ENCODE results near the gene KAZN.

GRCh38 chr1:14620941-14621340 is 22.5 kb downstream of the KAZN start:
- TF ChIP-seq CTCF (IDR thresholded peaks at IDR 0.05), result no peak
- TF ChIP-seq CEBPB (IDR thresholded peaks at IDR 0.05), result no peak
- no peak for TF ChIP-seq USF2 (IDR thresholded peaks at IDR 0.05)

Measured in A549 (cell line).